ENCODE data around the gene UBE2H.

Gene UBE2H

GRCh38 chr7:129911790-129912189 is 41.0 kb downstream of the UBE2H start:
- Histone ChIP-seq H3K4me1 (ENCODE audit: control insufficient read depth, insufficient read depth, low read depth, low read length) (peaks cover 10% of the 10 kb centered on the region), H2BK5ac (ENCODE audit: low read depth, low read length, poor library complexity, severe bottlenecking) (no peak overlapping the region), H3K9ac (ENCODE audit: low read length) (no peak overlapping the region), H3K14ac (ENCODE audit: low read length in 2 of 2) (no peak overlapping the region), H2BK120ac (ENCODE audit: low read depth, low read length) (no peak overlapping the region), H3K4ac (ENCODE audit: low read depth in 1 of 2, low read length in 2 of 2) (no peak overlapping the region), H2AK5ac (ENCODE audit: low read length, severe bottlenecking) (no peak overlapping the region), H3K18ac (ENCODE audit: low read depth in 1 of 2, low read length in 2 of 2) (no peak overlapping the region), H2BK15ac (ENCODE audit: low read depth, poor library complexity, severe bottlenecking) (no peak overlapping the region), H3K4me2 (ENCODE audit: low read length, poor library complexity, severe bottlenecking) (no peak overlapping the region), H3K23ac (ENCODE audit: low read length in 2 of 2) (no peak overlapping the region), H3K36me3 (ENCODE audit: control insufficient read depth in 1 of 2, insufficient read depth in 2 of 2, low read depth in 1 of 2, low read length in 2 of 2) (peaks cover 7 to 9% of the 10 kb centered on the region in 2 experiments), H2BK12ac (ENCODE audit: low read length in 2 of 2) (no peak overlapping the region), H4K8ac (ENCODE audit: low read length) (no peak overlapping the region), H4K91ac (ENCODE audit: low read length) (no peak overlapping the region), H3K27ac (ENCODE audit: low read length, poor library complexity, severe bottlenecking) (no peak overlapping the region), H3K79me1 (replicated peaks; ENCODE audit: low read length, poor library complexity, severe bottlenecking) (peaks cover 7% of the 10 kb centered on the region), H3K9me3 (ENCODE audit: control insufficient read depth, low read length) (no peaks in the 10 kb centered on the region), H2AFZ (ENCODE audit: low read depth, low read length) (no peak overlapping the region), H3K27me3 (ENCODE audit: control insufficient read depth in 1 of 2, insufficient read depth in 1 of 2, low read length in 2 of 2) (no peaks in the 10 kb centered on the region), H3K4me3 (ENCODE audit: insufficient read depth in 1 of 2, low read depth in 1 of 2, low read length in 2 of 2) (no peak overlapping the region)
- 89% methylated on average over 6 of the region's 6 CpGs for WGBS
- DNase-seq = no peak

GRCh38 chr7:129909669-129910068 is 43.1 kb downstream of the UBE2H start:
- Histone ChIP-seq H3K4me1 (ENCODE audit: control insufficient read depth, insufficient read depth, low read depth, low read length) (peaks cover 8% of the 10 kb centered on the region), H2BK15ac (ENCODE audit: low read depth, poor library complexity, severe bottlenecking) (no peak overlapping the region), H4K8ac (ENCODE audit: low read length) (no peak overlapping the region), H2BK120ac (ENCODE audit: low read depth, low read length) (no peak overlapping the region), H2AFZ (ENCODE audit: low read depth, low read length) (no peak overlapping the region), H3K27me3 (ENCODE audit: control insufficient read depth in 1 of 2, insufficient read depth in 1 of 2, low read length in 2 of 2) (no peaks in the 10 kb centered on the region), H3K9ac (ENCODE audit: low read length) (no peak overlapping the region), H3K27ac (ENCODE audit: low read length, poor library complexity, severe bottlenecking) (no peak overlapping the region), H3K23ac (ENCODE audit: low read length in 2 of 2) (no peak overlapping the region), H3K4me3 (ENCODE audit: insufficient read depth in 1 of 2, low read depth in 1 of 2, low read length in 2 of 2) (no peak overlapping the region), H3K14ac (ENCODE audit: low read length in 2 of 2) (no peak overlapping the region), H3K18ac (ENCODE audit: low read depth in 1 of 2, low read length in 2 of 2) (no peak overlapping the region), H3K79me1 (replicated peaks; ENCODE audit: low read length, poor library complexity, severe bottlenecking) (peaks cover 13% of the 10 kb centered on the region), H2BK12ac (ENCODE audit: low read length in 2 of 2) (no peak overlapping the region), H3K4ac (ENCODE audit: low read depth in 1 of 2, low read length in 2 of 2) (no peak overlapping the region), H4K91ac (ENCODE audit: low read length) (no peak overlapping the region), H2BK5ac (ENCODE audit: low read depth, low read length, poor library complexity, severe bottlenecking) (no peak overlapping the region), H3K4me2 (ENCODE audit: low read length, poor library complexity, severe bottlenecking) (no peak overlapping the region), H2AK5ac (ENCODE audit: low read length, severe bottlenecking) (no peak overlapping the region), H3K9me3 (ENCODE audit: control insufficient read depth, low read length) (no peaks in the 10 kb centered on the region), H3K36me3 (ENCODE audit: control insufficient read depth in 1 of 2, insufficient read depth in 2 of 2, low read depth in 1 of 2, low read length in 2 of 2) (peaks cover 14 to 19% of the 10 kb centered on the region in 2 experiments)
- no peak for DNase-seq
- WGBS = 96% methylated on average over 4 of the region's 4 CpGs

GRCh38 chr7:129908181-129908580 is 44.6 kb downstream of the UBE2H start:
- no peak overlapping the region for H3K4me3 ChIP-seq (ENCODE audit: insufficient read depth in 1 of 2, low read depth in 1 of 2, low read length in 2 of 2)

GRCh38 chr7:129907122-129907736 is 45.5 kb downstream of the UBE2H start:
- Histone ChIP-seq H3K36me3 (ENCODE audit: control insufficient read depth in 1 of 2, insufficient read depth in 2 of 2, low read depth in 1 of 2, low read length in 2 of 2) (peaks cover 19 to 41% of the 10 kb centered on the region in 2 experiments), H2BK12ac (ENCODE audit: low read length in 2 of 2) (no peak overlapping the region), H3K4me2 (ENCODE audit: low read length, poor library complexity, severe bottlenecking) (no peak overlapping the region), H2BK15ac (ENCODE audit: low read depth, poor library complexity, severe bottlenecking) (no peak overlapping the region), H2AK5ac (ENCODE audit: low read length, severe bottlenecking) (no peak overlapping the region), H2BK5ac (ENCODE audit: low read depth, low read length, poor library complexity, severe bottlenecking) (no peak overlapping the region), H3K79me1 (replicated peaks; ENCODE audit: low read length, poor library complexity, severe bottlenecking) (peaks cover 19% of the 10 kb centered on the region), H4K8ac (ENCODE audit: low read length) (no peak overlapping the region), H3K4me3 (ENCODE audit: insufficient read depth in 1 of 2, low read depth in 1 of 2, low read length in 2 of 2) (no peak overlapping the region), H3K27me3 (ENCODE audit: control insufficient read depth in 1 of 2, insufficient read depth in 1 of 2, low read length in 2 of 2) (no peaks in the 10 kb centered on the region), H3K4ac (ENCODE audit: low read depth in 1 of 2, low read length in 2 of 2) (no peak overlapping the region), H3K14ac (ENCODE audit: low read length in 2 of 2) (peak overlapping the region in 1 of 2 experiments; percentile 70), H3K18ac (ENCODE audit: low read depth in 1 of 2, low read length in 2 of 2) (no peak overlapping the region), H3K23ac (ENCODE audit: low read length in 2 of 2) (no peak overlapping the region), H4K91ac (ENCODE audit: low read length) (no peak overlapping the region), H2BK120ac (ENCODE audit: low read depth, low read length) (no peak overlapping the region), H3K9me3 (ENCODE audit: control insufficient read depth, low read length) (no peaks in the 10 kb centered on the region), H3K9ac (ENCODE audit: low read length) (no peak overlapping the region), H2AFZ (ENCODE audit: low read depth, low read length) (no peak overlapping the region), H3K27ac (ENCODE audit: low read length, poor library complexity, severe bottlenecking) (no peak overlapping the region), H3K4me1 (ENCODE audit: control insufficient read depth, insufficient read depth, low read depth, low read length) (peaks cover 10% of the 10 kb centered on the region)
- WGBS = 80% methylated on average over 9 of the region's 11 CpGs
- no peak for DNase-seq

More at GRCh38 chr7:129908181-129908580, 44.6 kb downstream of the UBE2H start:
- H2BK12ac ChIP-seq (ENCODE audit: low read length in 2 of 2) = no peak overlapping the region
- H3K4ac ChIP-seq (ENCODE audit: low read depth in 1 of 2, low read length in 2 of 2) = no peak overlapping the region
- no CpG with 5 or more reads among the region's 1 CpG for WGBS
- no peak overlapping the region for H2BK15ac ChIP-seq (ENCODE audit: low read depth, poor library complexity, severe bottlenecking)
- no peaks in the 10 kb centered on the region for H3K9me3 ChIP-seq (ENCODE audit: control insufficient read depth, low read length)
- no peak overlapping the region for H2AK5ac ChIP-seq (ENCODE audit: low read length, severe bottlenecking)
- no peak overlapping the region for H3K14ac ChIP-seq (ENCODE audit: low read length in 2 of 2)
- no peak overlapping the region for H3K4me2 ChIP-seq (ENCODE audit: low read length, poor library complexity, severe bottlenecking)
- H2BK5ac ChIP-seq (ENCODE audit: low read depth, low read length, poor library complexity, severe bottlenecking) = no peak overlapping the region
- no peak overlapping the region for H4K8ac ChIP-seq (ENCODE audit: low read length)
- H3K36me3 ChIP-seq (ENCODE audit: control insufficient read depth in 1 of 2, insufficient read depth in 2 of 2, low read depth in 1 of 2, low read length in 2 of 2) = peaks cover 19 to 34% of the 10 kb centered on the region in 2 experiments
- DNase-seq = no peak
- no peak overlapping the region for H2AFZ ChIP-seq (ENCODE audit: low read depth, low read length)
- H3K9ac ChIP-seq (ENCODE audit: low read length) = no peak overlapping the region
- H4K91ac ChIP-seq (ENCODE audit: low read length) = no peak overlapping the region
- H3K23ac ChIP-seq (ENCODE audit: low read length in 2 of 2) = no peak overlapping the region
- no peak overlapping the region for H3K18ac ChIP-seq (ENCODE audit: low read depth in 1 of 2, low read length in 2 of 2)
- peaks cover 8% of the 10 kb centered on the region for H3K4me1 ChIP-seq (ENCODE audit: control insufficient read depth, insufficient read depth, low read depth, low read length)
- peaks cover 17% of the 10 kb centered on the region for H3K79me1 ChIP-seq (replicated peaks; ENCODE audit: low read length, poor library complexity, severe bottlenecking)
- no peaks in the 10 kb centered on the region for H3K27me3 ChIP-seq (ENCODE audit: control insufficient read depth in 1 of 2, insufficient read depth in 1 of 2, low read length in 2 of 2)
- H3K27ac ChIP-seq (ENCODE audit: low read length, poor library complexity, severe bottlenecking) = no peak overlapping the region
- H2BK120ac ChIP-seq (ENCODE audit: low read depth, low read length) = no peak overlapping the region

Measured in mesenchymal stem cell (in vitro differentiated cells and primary cell).